Measurements from ENCODE around the gene FAAP100.

- TF ChIP-seq TAF1 (IDR thresholded peaks at IDR 0.05; ENCODE audit: low read depth, low read length) = no peak
- TF ChIP-seq POLR2AphosphoS5 (IDR thresholded peaks at IDR 0.05; ENCODE audit: low read depth, low read length) = no peak
- TF ChIP-seq POLR2A (IDR thresholded peaks at IDR 0.05; ENCODE audit: low read depth, low read length) = no peak
- no peak for TF ChIP-seq PAX5 (IDR thresholded peaks at IDR 0.05; ENCODE audit: insufficient read depth, low read length, severe bottlenecking)
Measured at GRCh38 chr17:81494626-81495377, 57.4 kb downstream of the FAAP100 start.
